Coronary artery (tissue), 2 donors: Measurements from ENCODE around the gene SETDB1.

Experiments used
- DNase-seq: peaks from one replicate; pipeline ENCODE4 v3.0.0-alpha.2; 2017; ENCODE audit warnings: low spot score
- H3K27ac ChIP-seq, 2 donors: fragments of 200-600 bp; sonication (generic); one replicate each; pipeline ENCODE4 v1.5.1; 2016 to 2019
- H3K4me3 ChIP-seq: fragments of 200-600 bp; sonication (generic); 2 replicates; pipeline ENCODE4 v1.5.1; 2016; ENCODE audit warnings: mild to moderate bottlenecking, moderate library complexity
- TF ChIP-seq, protein P1 (sequence below): fragments of 200-600 bp; sonication (generic); IDR thresholded peaks from one replicate; pipeline ENCODE4 v1.5.1; 2019; ENCODE audit warnings: antibody characterized with exemption

SETDB1 gene

DNA sequence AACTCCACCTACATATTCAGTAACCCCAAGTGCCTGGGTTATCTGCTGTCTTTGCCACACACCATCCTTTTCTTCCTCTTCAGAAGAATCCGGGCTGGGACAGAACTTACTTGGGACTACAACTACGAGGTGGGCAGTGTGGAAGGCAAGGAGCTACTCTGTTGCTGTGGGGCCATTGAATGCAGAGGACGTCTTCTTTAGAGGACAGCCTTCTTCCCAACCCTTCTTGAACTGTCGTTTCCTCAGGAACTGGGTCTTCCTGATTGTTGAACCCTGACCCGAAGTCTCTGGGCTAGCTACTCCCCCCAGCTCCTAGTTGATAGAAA is 38.0 kb downstream of the SETDB1 start:
- Histone ChIP-seq H3K4me3 (no peak overlapping the region), H3K27ac (no peak overlapping the region)
- TF ChIP-seq, protein P1, sequence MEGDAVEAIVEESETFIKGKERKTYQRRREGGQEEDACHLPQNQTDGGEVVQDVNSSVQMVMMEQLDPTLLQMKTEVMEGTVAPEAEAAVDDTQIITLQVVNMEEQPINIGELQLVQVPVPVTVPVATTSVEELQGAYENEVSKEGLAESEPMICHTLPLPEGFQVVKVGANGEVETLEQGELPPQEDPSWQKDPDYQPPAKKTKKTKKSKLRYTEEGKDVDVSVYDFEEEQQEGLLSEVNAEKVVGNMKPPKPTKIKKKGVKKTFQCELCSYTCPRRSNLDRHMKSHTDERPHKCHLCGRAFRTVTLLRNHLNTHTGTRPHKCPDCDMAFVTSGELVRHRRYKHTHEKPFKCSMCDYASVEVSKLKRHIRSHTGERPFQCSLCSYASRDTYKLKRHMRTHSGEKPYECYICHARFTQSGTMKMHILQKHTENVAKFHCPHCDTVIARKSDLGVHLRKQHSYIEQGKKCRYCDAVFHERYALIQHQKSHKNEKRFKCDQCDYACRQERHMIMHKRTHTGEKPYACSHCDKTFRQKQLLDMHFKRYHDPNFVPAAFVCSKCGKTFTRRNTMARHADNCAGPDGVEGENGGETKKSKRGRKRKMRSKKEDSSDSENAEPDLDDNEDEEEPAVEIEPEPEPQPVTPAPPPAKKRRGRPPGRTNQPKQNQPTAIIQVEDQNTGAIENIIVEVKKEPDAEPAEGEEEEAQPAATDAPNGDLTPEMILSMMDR, result no peak
- DNase-seq, result no peak

DNA sequence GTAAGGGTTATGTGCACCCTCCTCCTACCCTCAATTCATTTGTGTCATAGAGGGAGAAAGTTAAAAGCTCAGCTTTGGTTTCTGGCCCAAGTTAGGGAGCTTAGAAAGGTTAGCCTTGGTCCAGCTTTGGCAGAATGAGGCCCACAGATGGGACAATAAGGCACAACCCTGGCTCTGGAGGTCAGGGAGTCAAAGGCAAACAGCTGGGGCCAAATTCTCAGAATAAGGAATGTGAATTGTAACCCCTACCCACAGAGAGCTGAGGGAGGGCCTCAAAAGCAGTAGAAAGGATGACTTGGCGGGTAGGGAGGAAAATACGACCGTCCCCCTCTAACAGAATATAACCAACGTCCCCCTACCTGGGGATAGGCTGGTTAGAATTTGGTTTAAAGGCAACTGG is 39.4 kb downstream of the SETDB1 start:
- no peak for DNase-seq
- Histone ChIP-seq H3K27ac (peak overlapping the region in 1 of 2 donors; percentile 0), H3K4me3 (no peak overlapping the region)
- TF ChIP-seq, protein P1, result no peak

DNA sequence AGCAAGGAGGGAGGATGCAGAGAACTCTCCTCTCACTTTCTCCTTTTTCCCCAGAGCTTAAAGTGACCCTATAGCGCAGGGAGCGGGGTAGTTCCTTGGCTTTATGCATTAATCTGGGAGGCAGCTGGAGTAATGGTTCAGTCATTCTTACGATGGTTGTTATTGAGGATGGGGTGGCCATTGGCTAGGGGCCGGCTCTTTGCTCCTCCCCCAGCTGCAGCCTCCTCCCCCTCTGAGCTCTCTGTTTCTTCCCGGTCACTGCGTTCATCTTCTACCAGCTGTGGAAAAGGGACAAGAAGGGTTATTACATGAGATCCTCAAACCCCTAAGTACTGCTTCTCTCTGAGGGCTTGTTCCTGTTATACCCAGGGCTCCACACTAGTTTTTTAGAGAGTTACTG is 39.8 kb downstream of the SETDB1 start:
- Histone ChIP-seq H3K27ac (peak overlapping the region in 1 of 2 donors; percentile 0), H3K4me3 (no peak overlapping the region)
- no peak for DNase-seq
- TF ChIP-seq, protein P1, result no peak

DNA sequence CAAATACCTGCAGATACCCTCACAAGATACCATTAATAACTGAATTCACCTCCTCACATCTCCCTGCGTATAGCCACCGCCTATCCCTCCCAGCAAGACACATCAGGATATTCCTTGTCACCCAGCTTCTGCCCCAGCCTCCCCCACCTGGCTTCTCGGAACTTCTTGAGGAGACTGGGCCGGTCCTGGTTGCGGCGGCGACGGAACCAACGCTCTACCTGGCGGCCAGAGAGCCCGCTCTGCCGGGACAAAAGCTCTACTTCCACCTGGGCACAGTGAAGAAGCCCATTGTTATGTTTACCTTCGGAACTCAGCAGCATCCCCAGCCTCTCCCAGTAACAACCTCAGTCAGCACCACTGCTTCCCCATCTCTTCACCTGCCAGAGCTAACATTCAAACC is 41.8 kb downstream of the SETDB1 start:
- peak; percentile 56 for DNase-seq

DNA sequence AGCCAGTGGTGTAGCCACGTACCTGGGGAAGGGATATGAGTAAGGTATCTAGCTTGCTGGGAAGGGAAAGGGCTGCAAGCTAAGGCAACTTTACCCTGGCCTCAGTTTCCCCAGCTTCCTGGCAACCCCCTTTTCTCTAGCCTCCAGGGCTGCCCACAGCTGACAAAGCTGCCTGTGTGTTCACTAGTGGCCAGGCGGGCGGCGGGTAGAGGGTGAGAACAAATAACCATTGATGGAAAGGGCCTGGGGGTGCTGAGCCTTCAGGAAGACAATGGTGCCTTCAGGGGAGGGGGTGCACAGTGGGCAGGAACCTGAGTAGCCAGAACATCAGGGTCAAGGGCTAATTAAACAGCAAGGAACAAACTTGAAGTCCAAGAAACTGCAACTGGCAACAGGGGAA is 42.3 kb downstream of the SETDB1 start:
- no peak for DNase-seq
- TF ChIP-seq, protein P1, result no peak
- Histone ChIP-seq H3K27ac (no peak overlapping the region), H3K4me3 (no peak overlapping the region)

More for the DNA sequence above, 41.8 kb downstream of the SETDB1 start:
- TF ChIP-seq, protein P1, result no peak
- no peak overlapping the region for H3K4me3 ChIP-seq
- no peak overlapping the region for H3K27ac ChIP-seq

DNA sequence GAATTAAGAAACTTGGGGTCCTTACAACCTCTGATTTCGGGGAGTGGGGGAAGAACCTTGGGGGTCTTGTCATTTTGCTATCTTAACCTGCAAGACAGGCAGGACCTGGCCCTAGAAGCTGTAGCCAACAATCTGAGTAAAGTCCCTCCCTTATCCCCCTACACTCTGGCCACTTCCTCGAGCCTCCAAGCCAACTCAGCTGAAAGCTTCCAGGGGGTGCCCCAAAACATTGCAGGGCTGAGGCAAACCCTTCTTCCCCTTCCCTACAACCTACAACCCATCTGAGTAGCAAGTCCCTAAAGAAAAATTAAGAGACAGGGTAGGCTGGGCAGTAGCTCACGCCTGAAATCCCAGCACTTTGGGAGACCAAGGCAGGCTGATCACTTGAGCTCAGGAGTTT is 43.5 kb downstream of the SETDB1 start:
- H3K4me3 ChIP-seq, result no peak overlapping the region
- H3K27ac ChIP-seq, result no peak overlapping the region
- TF ChIP-seq, protein P1, result no peak
- DNase-seq, result no peak

DNA sequence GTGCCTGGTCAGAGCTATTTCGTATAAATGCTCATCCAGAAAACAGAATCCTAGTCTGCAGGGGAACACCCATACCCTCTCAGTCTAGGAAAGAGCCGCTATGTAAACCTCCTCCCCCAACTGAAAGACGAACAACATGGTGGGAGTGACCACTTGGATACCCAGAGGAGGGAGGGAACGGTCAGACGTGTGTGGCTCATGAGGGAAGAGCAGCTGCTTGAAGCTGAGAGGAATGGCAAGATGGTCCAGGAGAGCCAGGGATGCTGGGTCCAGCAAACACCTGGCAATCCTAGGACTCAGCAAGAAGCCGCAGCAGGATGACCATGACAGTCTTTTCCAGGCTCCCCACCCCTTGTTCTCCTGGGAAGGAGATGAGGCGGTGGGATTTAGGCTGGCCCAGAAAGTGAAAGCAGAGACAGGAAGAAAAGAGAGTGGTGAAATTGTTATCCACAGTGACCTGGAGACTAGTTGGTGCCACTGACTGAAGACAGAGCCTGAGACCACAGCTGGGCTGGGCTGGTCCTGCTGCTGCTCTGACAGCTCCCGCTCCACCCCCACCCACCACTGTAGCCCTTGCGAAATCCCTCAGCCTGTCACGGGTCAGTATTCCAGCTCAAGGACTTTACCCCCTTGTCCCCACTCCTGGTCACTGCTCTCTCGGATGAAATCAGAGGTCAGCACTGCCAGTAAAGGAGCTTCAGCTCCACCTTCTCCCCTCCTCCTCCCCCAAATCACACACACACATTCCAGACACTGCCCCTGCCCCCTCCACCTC is 44.8 kb downstream of the SETDB1 start:
- TF ChIP-seq, protein P1, result no peak
- H3K4me3 ChIP-seq, result peak overlapping the region; percentile 93
- peak overlapping the region; percentile 96 to 98 for H3K27ac ChIP-seq
- DNase-seq, result peak; percentile 87
